CD4-positive, alpha-beta T cell treated with Interleukin-2 at 100 ng/mL for 4 hours (primary cell): Measurements from ENCODE around the gene FAM227A.
"Not testable (repeated sequence)": the region's sequence is repeated elsewhere in the genome, so short reads cannot be mapped to it uniquely, and the experiment has no call there.

Experiments used
- DNase-seq: peaks from one replicate; pipeline ENCODE4 v3.0.0-alpha.2; 2020; ENCODE audit warnings: low spot score

The FAM227A gene

GRCh38 chr22:38611559-38611958 is 44.6 kb downstream of the FAM227A start:
- no peak for DNase-seq

GRCh38 chr22:38610234-38610633 is 46.0 kb downstream of the FAM227A start:
- no peak for DNase-seq

GRCh38 chr22:38608992-38609750 is 47.0 kb downstream of the FAM227A start:
- DNase-seq: no peak

GRCh38 chr22:38607680-38608079 is 48.5 kb downstream of the FAM227A start:
- DNase-seq: no peak

GRCh38 chr22:38602166-38602565 is 54.0 kb downstream of the FAM227A start:
- no peak for DNase-seq

- no peak for DNase-seq
These were observed 54.9 kb downstream of the FAM227A start for GRCh38 chr22:38601221-38601764.

GRCh38 chr22:38599466-38599865 is 56.7 kb downstream of the FAM227A start:
- no peak for DNase-seq

- DNase-seq: not testable (repeated sequence)
These were observed 73.3 kb downstream of the FAM227A start for GRCh38 chr22:38582923-38583322.

- no peak for DNase-seq
These were observed 77.7 kb downstream of the FAM227A start for GRCh38 chr22:38578505-38578904.

- DNase-seq: peak; percentile 53
These were observed 84.1 kb downstream of the FAM227A start for GRCh38 chr22:38572065-38572464.

GRCh38 chr22:38570779-38571364 is 85.3 kb downstream of the FAM227A start:
- peak; percentile 27 for DNase-seq

GRCh38 chr22:38569972-38570778 is 86.0 kb downstream of the FAM227A start, which contains the start of gene DMC1:
Gene DMC1, minus strand, starts transcription at chr22:38570183. Its CDS starts 1,927 bp downstream, at chr22:38568256.
- peak; percentile 96 for DNase-seq

GRCh38 chr22:38569181-38569971 is 86.8 kb downstream of the FAM227A start:
- no peak for DNase-seq

GRCh38 chr22:38567531-38568285 is 88.5 kb downstream of the FAM227A start:
- DNase-seq: no peak

GRCh38 chr22:38566726-38567504 is 89.3 kb downstream of the FAM227A start:
- DNase-seq: no peak

GRCh38 chr22:38565441-38565840 is 90.8 kb downstream of the FAM227A start:
- no peak for DNase-seq

- DNase-seq: no peak
These were observed 91.5 kb downstream of the FAM227A start for GRCh38 chr22:38564669-38565068.

GRCh38 chr22:38554281-38554680 is 101.9 kb downstream of the FAM227A start:
- DNase-seq: no peak

- DNase-seq: no peak
These were observed 106.9 kb downstream of the FAM227A start for GRCh38 chr22:38549101-38549894.
